NT2/D1 (cell line): Measurements from ENCODE around the gene SPNS3.

Experiments used
- DNase-seq: peaks from one replicate; pipeline ENCODE4 v3.0.0-alpha.2; 2011; ENCODE audit warnings: low read depth, low spot score
- H3K27me3 ChIP-seq: 2 replicates; pipeline ENCODE4 v1.6.0; 2011; ENCODE audit warnings: mild to moderate bottlenecking; ENCODE audit not compliant: insufficient read length, insufficient read depth
- H3K36me3 ChIP-seq: 2 replicates; pipeline ENCODE4 v1.6.1; 2011; ENCODE audit warnings: mild to moderate bottlenecking, low read length, mixed read lengths; ENCODE audit not compliant: insufficient read depth, insufficient read length
- H3K4me1 ChIP-seq: 2 replicates; pipeline ENCODE4 v1.5.1; 2011; ENCODE audit not compliant: insufficient read depth, insufficient read length
- H3K4me3 ChIP-seq: 2 replicates; pipeline ENCODE4 v1.5.1; 2011; ENCODE audit warnings: low read depth; ENCODE audit not compliant: insufficient read length
- H3K9ac ChIP-seq: 2 replicates; pipeline ENCODE4 v1.6.0; 2011; ENCODE audit warnings: low read depth; ENCODE audit not compliant: insufficient read length
- H3K9me3 ChIP-seq: 2 replicates; pipeline ENCODE4 v1.5.1; 2011; ENCODE audit warnings: mild to moderate bottlenecking, low read length; ENCODE audit not compliant: insufficient read depth
- SUZ12 ChIP-seq: IDR thresholded peaks from 2 replicates; pipeline ENCODE4 v1.6.1; 2011; ENCODE audit not compliant: insufficient read length, insufficient read depth; ENCODE audit errors: extremely low read depth
- YY1 ChIP-seq: IDR thresholded peaks from 2 replicates; pipeline ENCODE4 v1.6.1; 2011; ENCODE audit not compliant: insufficient read length, insufficient read depth
- ZNF274 ChIP-seq: IDR thresholded peaks from 2 replicates; pipeline ENCODE4 v1.6.1; 2011; ENCODE audit warnings: mild to moderate bottlenecking, low read depth, low read length

SPNS3 gene

DNA sequence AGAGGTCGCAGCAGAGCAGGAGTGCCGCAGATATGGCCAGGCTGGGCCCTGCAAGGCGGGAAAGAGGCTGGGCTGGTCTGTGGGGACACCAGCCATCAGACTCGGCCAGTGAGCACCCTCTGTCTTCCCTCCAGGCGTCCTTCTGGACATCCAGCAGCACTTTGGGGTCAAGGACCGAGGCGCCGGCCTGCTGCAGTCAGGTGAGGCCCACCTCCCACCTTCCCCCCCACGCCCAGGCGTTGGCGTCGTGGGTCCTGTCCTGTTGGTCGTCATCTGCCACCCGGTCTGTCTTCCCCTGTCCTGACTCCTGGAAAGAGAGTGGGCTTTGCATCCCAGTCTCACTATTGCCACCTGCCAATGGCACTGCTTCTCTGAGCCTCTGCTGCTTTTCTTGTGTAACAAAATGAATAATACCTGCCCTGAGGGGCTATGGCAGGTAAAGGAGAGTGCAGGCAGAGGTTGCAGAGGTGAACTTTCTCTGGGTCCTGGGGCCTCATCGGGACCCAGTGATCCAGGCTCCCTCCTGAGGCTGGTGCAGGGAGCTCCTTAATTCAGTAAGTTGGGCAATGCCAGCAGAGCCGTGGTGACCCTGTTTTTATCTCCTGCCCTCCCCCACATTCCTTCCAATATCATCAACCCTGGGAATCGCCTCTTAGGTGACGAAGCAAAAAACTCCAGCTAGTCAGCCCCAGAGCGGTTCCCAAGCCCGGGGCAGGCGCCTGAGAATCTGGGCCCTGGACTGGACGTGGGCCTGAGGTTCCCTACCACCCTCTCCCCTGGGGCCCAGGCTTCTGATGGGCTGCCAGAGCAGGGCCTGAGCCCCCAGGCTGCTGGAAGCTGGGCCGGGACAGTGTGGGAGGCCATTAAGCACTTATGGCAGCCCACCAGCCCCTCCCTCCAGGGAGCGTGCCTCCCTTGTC, 79.6 kb downstream of the SPNS3 start:
- no peak overlapping the region for H3K4me3 ChIP-seq
- no peak overlapping the region for H3K9ac ChIP-seq
- TF ChIP-seq ZNF274 = no peak
- no peak for TF ChIP-seq YY1
- TF ChIP-seq SUZ12 = no peak
- no peaks in the 10 kb centered on the region for H3K36me3 ChIP-seq
- peaks cover 20% of the 10 kb centered on the region for H3K27me3 ChIP-seq
- no peaks in the 10 kb centered on the region for H3K9me3 ChIP-seq
- peaks cover 19% of the 10 kb centered on the region for H3K4me1 ChIP-seq
- no peak for DNase-seq

DNA sequence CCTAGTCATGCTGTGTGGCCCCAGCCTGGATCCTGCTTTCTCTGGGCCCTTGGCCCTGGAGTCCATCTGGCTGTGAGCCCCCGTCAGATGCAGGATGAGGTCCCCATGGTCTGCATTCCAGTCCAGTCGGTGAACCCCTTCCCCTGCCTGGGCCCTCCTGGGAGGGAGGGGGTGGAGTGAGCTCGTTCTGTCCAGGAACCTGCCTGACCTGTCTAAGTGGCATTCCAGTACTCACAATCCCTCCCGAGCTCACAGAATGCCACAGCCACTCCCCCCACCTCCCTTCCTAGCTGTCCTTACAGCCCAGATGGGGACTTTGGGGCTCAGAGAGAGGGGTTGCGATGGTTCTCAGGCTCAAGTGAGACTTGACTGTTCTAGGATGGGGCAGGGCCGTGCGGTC, 80.5 kb downstream of the SPNS3 start:
- no peak for DNase-seq
- no peak overlapping the region for H3K9ac ChIP-seq
- H3K4me3 ChIP-seq = no peak overlapping the region
- no peaks in the 10 kb centered on the region for H3K9me3 ChIP-seq
- H3K36me3 ChIP-seq = no peaks in the 10 kb centered on the region
- peaks cover 22% of the 10 kb centered on the region for H3K4me1 ChIP-seq
- TF ChIP-seq ZNF274 (no peak), SUZ12 (no peak), YY1 (no peak)
- H3K27me3 ChIP-seq = peaks cover 12% of the 10 kb centered on the region

GRCh38 chr17:4514779-4515178, 81.0 kb downstream of the SPNS3 start:
- H3K9me3 ChIP-seq = no peaks in the 10 kb centered on the region
- no peak overlapping the region for H3K9ac ChIP-seq
- H3K4me1 ChIP-seq = peaks cover 19% of the 10 kb centered on the region
- H3K4me3 ChIP-seq = no peak overlapping the region
- no peaks in the 10 kb centered on the region for H3K36me3 ChIP-seq
- DNase-seq = no peak
- H3K27me3 ChIP-seq = peaks cover 12% of the 10 kb centered on the region
- no peak for TF ChIP-seq SUZ12
- TF ChIP-seq ZNF274 = no peak
- no peak for TF ChIP-seq YY1

DNA sequence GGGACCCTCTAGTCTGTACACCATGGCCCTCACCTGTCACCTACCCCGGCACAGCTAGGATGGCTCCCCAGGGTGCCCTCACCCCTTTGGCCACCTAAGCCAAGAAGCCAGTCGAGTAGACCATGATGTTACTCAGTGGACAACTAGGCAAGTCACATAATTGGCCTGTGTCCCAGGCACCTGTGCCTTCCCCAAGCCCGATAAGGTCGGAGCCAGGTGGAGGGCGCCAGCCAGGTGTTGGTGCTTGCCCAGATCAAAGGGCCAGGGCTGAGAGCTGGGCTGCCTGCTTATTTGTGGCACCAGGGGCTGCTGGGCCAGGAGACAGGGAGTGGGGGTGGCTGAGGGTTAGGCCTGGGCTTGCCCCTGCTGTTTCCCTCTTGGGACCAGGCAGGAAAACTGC, 81.8 kb downstream of the SPNS3 start:
- Histone ChIP-seq H3K9ac (no peak overlapping the region), H3K4me3 (no peak overlapping the region), H3K36me3 (no peaks in the 10 kb centered on the region), H3K27me3 (peaks cover 9% of the 10 kb centered on the region), H3K9me3 (no peaks in the 10 kb centered on the region), H3K4me1 (peaks cover 18% of the 10 kb centered on the region)
- no peak for DNase-seq
- TF ChIP-seq YY1 = no peak
- no peak for TF ChIP-seq SUZ12
- no peak for TF ChIP-seq ZNF274

- TF ChIP-seq YY1 (no peak), SUZ12 (no peak), ZNF274 (no peak)
- Histone ChIP-seq H3K36me3 (no peaks in the 10 kb centered on the region), H3K4me1 (peaks cover 18% of the 10 kb centered on the region), H3K27me3 (peaks cover 14% of the 10 kb centered on the region), H3K9me3 (no peaks in the 10 kb centered on the region), H3K9ac (no peak overlapping the region), H3K4me3 (no peak overlapping the region)
- DNase-seq = no peak
These were observed 83.0 kb downstream of the SPNS3 start for GRCh38 chr17:4516735-4517134.

DNA sequence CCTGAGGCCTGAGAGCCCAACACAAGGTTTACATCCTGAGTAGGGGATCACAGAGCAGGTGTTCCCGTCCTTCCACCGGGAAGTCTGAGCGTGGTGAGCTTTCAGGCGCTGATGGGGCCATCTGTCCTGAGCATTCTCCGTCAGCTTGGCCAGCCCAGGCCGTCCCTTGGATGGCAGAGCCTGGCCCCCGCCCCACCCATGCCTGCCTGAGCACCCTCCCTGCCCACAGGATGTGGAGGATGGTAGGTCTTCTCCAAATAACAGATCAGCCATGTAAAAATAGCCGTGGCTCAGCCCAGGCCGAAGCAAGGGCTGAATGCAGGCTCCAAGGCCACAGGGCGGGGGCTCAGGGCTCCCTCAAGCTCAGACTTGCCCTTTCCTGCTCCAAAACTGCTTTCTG, 85.2 kb downstream of the SPNS3 start:
- H3K27me3 ChIP-seq = peaks cover 23% of the 10 kb centered on the region
- no peaks in the 10 kb centered on the region for H3K9me3 ChIP-seq
- no peaks in the 10 kb centered on the region for H3K36me3 ChIP-seq
- peaks cover 8% of the 10 kb centered on the region for H3K4me1 ChIP-seq
- H3K9ac ChIP-seq = no peak overlapping the region
- TF ChIP-seq YY1 = no peak
- no peak for TF ChIP-seq ZNF274
- TF ChIP-seq SUZ12 = no peak
- H3K4me3 ChIP-seq = no peak overlapping the region
- DNase-seq = no peak

- Histone ChIP-seq H3K27me3 (peaks cover 28% of the 10 kb centered on the region), H3K9me3 (no peaks in the 10 kb centered on the region), H3K9ac (no peak overlapping the region), H3K4me1 (peaks cover 5% of the 10 kb centered on the region), H3K4me3 (no peak overlapping the region), H3K36me3 (no peaks in the 10 kb centered on the region)
- TF ChIP-seq SUZ12 (no peak), ZNF274 (no peak), YY1 (no peak)
- DNase-seq = no peak
These were observed 85.6 kb downstream of the SPNS3 start for GRCh38 chr17:4519361-4519788.
